Smooth muscle cell (in vitro differentiated cells): Measurements from ENCODE around the gene AHDC1. TPM values are rescaled to one million over a fixed set of nuclear protein-coding genes. Genes with fewer than 3 reads are reported as not detected.

Experiments
- DNase-seq: peaks from one replicate; lab custom pipeline; 2025; ENCODE audit not compliant: unreplicated experiment; lab: John Stamatoyannopoulos, UW
- H2AFZ ChIP-seq: fragments of 200-600 bp; sonication (generic); 2 replicates; pipeline ENCODE4 v1.6.0; 2016; ENCODE audit warnings: antibody characterized with exemption, low read depth, mild to moderate bottlenecking
- H3F3A ChIP-seq: fragments of 200-600 bp; sonication (generic); 2 replicates; pipeline ENCODE4 v1.6.0; 2017; ENCODE audit warnings: antibody characterized with exemption, low read depth
- H3K27ac ChIP-seq: fragments of 200-600 bp; sonication (generic); 2 replicates; pipeline ENCODE4 v1.5.1; 2016; ENCODE audit warnings: low read depth, mild to moderate bottlenecking
- H3K27me3 ChIP-seq: fragments of 200-600 bp; sonication (generic); 2 replicates; pipeline ENCODE4 v1.6.1; 2016; ENCODE audit warnings: low read depth, mild to moderate bottlenecking
- H3K36me3 ChIP-seq: fragments of 200-600 bp; sonication (generic); 2 replicates; pipeline ENCODE4 v1.5.1; 2016; ENCODE audit warnings: low read depth
- H3K4me1 ChIP-seq: fragments of 200-600 bp; sonication (generic); 2 replicates; pipeline ENCODE4 v1.5.1; 2016; ENCODE audit warnings: low read depth
- H3K4me2 ChIP-seq: fragments of 200-600 bp; sonication (generic); 2 replicates; pipeline ENCODE4 v1.6.0; 2016; ENCODE audit warnings: mild to moderate bottlenecking
- H3K4me3 ChIP-seq: fragments of 200-600 bp; sonication (generic); 2 replicates; pipeline ENCODE4 v1.5.1; 2016; ENCODE audit warnings: mild to moderate bottlenecking
- H3K79me2 ChIP-seq: fragments of 200-600 bp; sonication (generic); 2 replicates; pipeline ENCODE4 v1.6.0; 2016; ENCODE audit warnings: low read depth, mild to moderate bottlenecking
- H3K9ac ChIP-seq: fragments of 200-600 bp; sonication (generic); 2 replicates; pipeline ENCODE4 v1.6.0; 2016; ENCODE audit warnings: low read depth
- H3K9me3 ChIP-seq: fragments of 200-600 bp; sonication (generic); replicated peaks from 2 replicates; pipeline ENCODE4 v1.5.1; 2016; ENCODE audit warnings: low read depth
- H4K20me1 ChIP-seq: fragments of 200-600 bp; sonication (generic); 2 replicates; pipeline ENCODE4 v1.6.0; 2016; ENCODE audit warnings: low read depth
- WGBS: methylation state at CpG from one replicate; pipeline ENCODE4 v1.1.7; 2016; ENCODE audit warnings: low lambda C conversion rate; 5-methylcytosine and 5-hydroxymethylcytosine counted together
- polyA plus RNA-seq: library from polyadenylated mRNA; unstranded; fragments of >200 nt; fragmentation: Nextera tagmentation; extraction: Ambion mirVana; gene quantifications from 2 replicates; pipeline ENCODE4 v1.2.1, GENCODE V29; 2016
- total RNA-seq: library from RNA; depleted of rRNA; stranded (reverse); fragments of >200 nt; gene quantifications from 2 replicates; pipeline ENCODE4 v1.2.3, GENCODE V29; 2014
- TF ChIP-seq, protein P1 (sequence below): fragments of 200-600 bp; sonication (generic); IDR thresholded peaks from 2 replicates; pipeline ENCODE4 v1.5.1; 2017; ENCODE audit warnings: borderline replicate concordance, mild to moderate bottlenecking, antibody characterized with exemption; ENCODE audit not compliant: insufficient read depth, poor library complexity, severe bottlenecking

AHDC1 gene
- total and polyA plus RNA-seq, 2 experiments from 2014 or later: 12.2 TPM

DNA sequence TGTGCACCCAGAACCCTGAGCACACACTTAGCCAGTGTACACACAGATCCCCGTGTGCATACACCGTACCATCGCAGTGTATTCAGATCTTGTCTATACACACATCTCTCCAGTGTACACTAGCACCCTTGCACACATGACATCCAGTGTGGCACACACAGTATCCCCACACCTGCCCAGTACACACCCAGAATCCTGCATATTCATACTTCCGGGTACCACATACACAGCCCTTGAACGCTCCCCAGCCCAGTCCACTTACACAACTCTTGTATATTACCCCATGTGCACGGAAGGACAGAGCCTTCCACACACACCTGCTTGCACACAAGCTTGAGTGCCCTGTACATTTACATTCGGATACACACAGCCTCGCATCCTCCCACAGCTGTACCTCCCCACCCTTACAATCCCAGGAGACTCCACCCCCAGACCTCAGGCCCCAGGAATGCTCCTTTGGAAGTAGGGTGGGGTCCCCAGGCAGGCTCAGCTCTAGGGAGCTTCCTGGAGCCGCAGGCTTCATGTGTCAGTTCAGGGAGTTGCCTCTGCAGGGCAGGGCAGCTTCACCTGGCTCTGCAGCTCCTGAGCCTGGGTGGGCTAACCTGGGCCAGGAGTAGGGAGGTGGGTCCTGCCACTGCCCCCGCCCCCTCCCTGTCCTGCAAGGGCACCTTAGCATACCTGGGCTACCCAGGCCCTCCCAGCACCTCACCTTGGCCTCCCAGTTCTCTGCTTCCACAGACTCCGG lies 46.2 kb downstream of the AHDC1 start:
- no peaks in the 10 kb centered on the region for H3K36me3 ChIP-seq
- DNase-seq: no peak
- H2AFZ ChIP-seq: no peak overlapping the region
- peaks cover 43% of the 10 kb centered on the region for H3K4me1 ChIP-seq
- TF ChIP-seq, protein P1, sequence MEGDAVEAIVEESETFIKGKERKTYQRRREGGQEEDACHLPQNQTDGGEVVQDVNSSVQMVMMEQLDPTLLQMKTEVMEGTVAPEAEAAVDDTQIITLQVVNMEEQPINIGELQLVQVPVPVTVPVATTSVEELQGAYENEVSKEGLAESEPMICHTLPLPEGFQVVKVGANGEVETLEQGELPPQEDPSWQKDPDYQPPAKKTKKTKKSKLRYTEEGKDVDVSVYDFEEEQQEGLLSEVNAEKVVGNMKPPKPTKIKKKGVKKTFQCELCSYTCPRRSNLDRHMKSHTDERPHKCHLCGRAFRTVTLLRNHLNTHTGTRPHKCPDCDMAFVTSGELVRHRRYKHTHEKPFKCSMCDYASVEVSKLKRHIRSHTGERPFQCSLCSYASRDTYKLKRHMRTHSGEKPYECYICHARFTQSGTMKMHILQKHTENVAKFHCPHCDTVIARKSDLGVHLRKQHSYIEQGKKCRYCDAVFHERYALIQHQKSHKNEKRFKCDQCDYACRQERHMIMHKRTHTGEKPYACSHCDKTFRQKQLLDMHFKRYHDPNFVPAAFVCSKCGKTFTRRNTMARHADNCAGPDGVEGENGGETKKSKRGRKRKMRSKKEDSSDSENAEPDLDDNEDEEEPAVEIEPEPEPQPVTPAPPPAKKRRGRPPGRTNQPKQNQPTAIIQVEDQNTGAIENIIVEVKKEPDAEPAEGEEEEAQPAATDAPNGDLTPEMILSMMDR: no peak
- H3K27me3 ChIP-seq: no peaks in the 10 kb centered on the region
- H3K27ac ChIP-seq: peak overlapping the region; percentile 56
- peak overlapping the region; percentile 76 for H3K4me2 ChIP-seq
- WGBS: 56% methylated on average over 11 of the region's 11 CpGs
- H3K79me2 ChIP-seq: peaks cover 60% of the 10 kb centered on the region
- H4K20me1 ChIP-seq: peaks cover 92% of the 10 kb centered on the region
- no peak overlapping the region for H3K4me3 ChIP-seq
- H3K9ac ChIP-seq: no peak overlapping the region
- no peaks in the 10 kb centered on the region for H3K9me3 ChIP-seq
- peaks cover 34% of the 10 kb centered on the region for H3F3A ChIP-seq

DNA sequence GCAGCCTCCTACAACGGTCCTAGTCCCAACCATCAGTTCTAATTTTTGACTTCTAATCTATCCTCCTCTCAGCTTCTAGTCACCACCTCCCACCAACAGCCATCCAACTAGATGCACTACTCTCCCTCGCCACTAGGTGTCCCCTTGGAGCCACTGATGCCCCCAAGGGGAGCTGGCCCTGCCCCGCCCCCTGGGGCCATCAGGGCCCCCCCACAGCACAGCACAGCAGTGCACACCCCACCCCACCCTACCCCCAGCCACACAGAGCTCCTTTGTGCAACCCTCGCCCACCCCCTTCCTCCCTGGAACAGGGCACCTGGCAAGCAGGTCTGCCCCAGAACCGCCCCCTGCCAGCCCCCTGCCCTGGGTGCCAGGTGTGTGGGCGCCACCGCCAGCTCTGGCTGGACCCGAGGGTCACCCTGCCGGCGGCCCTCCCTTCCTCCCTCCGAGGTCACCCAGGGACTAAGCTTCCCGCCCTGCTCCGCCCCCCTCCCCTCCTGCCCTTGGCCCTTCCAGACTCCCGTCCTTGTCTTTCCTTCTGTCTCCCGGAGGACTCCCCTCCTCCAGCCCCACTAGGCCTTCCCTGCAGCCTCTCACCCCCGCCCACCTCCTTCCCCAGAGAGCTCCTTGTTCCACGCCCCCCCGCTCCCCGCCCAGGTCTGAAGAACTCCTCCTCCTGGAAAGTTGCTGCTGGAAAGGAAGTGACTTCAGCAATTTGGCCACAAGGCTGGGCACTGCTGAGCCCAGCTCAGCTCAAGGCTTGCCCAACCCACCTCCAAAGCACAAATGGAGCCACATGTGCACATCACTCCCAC lies 47.0 kb downstream of the AHDC1 start:
- H3K9me3 ChIP-seq: no peaks in the 10 kb centered on the region
- H2AFZ ChIP-seq: no peak overlapping the region
- peaks cover 30% of the 10 kb centered on the region for H3F3A ChIP-seq
- H3K79me2 ChIP-seq: peaks cover 57% of the 10 kb centered on the region
- peak overlapping the region; percentile 76 for H3K4me2 ChIP-seq
- no peak overlapping the region for H3K9ac ChIP-seq
- peaks cover 84% of the 10 kb centered on the region for H4K20me1 ChIP-seq
- DNase-seq: peak; percentile 75
- no peaks in the 10 kb centered on the region for H3K36me3 ChIP-seq
- peak overlapping the region; percentile 10 for H3K4me3 ChIP-seq
- WGBS: 0% methylated on average over 3 of the region's 19 CpGs
- peaks cover 35% of the 10 kb centered on the region for H3K4me1 ChIP-seq
- H3K27ac ChIP-seq: peak overlapping the region; percentile 56
- H3K27me3 ChIP-seq: no peaks in the 10 kb centered on the region
- TF ChIP-seq, protein P1: peak; percentile 88

DNA sequence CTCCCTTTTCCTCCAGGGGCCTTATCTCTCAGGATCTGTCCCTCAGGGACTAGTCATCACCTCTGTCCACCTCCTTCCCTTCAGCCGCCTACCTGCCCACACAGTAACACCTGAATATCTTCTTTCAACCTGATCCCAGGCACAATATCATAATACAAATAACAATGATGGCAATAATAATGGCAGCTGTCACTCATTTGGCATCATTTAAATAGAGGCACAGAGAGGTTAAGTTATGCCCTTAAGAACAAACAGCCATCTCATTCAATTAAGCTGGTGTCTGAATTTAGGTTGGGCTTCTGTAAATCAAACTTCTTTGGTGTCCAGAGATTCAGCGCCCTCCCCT lies 47.5 kb downstream of the AHDC1 start:
- peak overlapping the region; percentile 76 for H3K4me2 ChIP-seq
- no peaks in the 10 kb centered on the region for H3K36me3 ChIP-seq
- H3K79me2 ChIP-seq: peaks cover 53% of the 10 kb centered on the region
- H3K27ac ChIP-seq: peak overlapping the region; percentile 50
- TF ChIP-seq, protein P1: no peak
- H2AFZ ChIP-seq: no peak overlapping the region
- no peak overlapping the region for H3K4me3 ChIP-seq
- H3K9me3 ChIP-seq: no peaks in the 10 kb centered on the region
- peaks cover 28% of the 10 kb centered on the region for H3F3A ChIP-seq
- peaks cover 78% of the 10 kb centered on the region for H4K20me1 ChIP-seq
- 58% methylated on average over 2 of the region's 2 CpGs for WGBS
- no peaks in the 10 kb centered on the region for H3K27me3 ChIP-seq
- peaks cover 29% of the 10 kb centered on the region for H3K4me1 ChIP-seq
- no peak overlapping the region for H3K9ac ChIP-seq
- no peak for DNase-seq
